ENCODE results near the gene SLC27A5.
"Not testable (repeated sequence)": the region's sequence is repeated elsewhere in the genome, so short reads cannot be mapped to it uniquely, and the experiment has no call there.

Gene SLC27A5

GRCh38 chr19:58466760-58467589, 44.8 kb downstream of the SLC27A5 start, which contains the start of gene ZNF324:
Gene ZNF324, plus strand, starts transcription at chr19:58467080. Its CDS starts 2,106 bp downstream, at chr19:58469186.
- peak; percentile 99 for DNase-seq

DNA sequence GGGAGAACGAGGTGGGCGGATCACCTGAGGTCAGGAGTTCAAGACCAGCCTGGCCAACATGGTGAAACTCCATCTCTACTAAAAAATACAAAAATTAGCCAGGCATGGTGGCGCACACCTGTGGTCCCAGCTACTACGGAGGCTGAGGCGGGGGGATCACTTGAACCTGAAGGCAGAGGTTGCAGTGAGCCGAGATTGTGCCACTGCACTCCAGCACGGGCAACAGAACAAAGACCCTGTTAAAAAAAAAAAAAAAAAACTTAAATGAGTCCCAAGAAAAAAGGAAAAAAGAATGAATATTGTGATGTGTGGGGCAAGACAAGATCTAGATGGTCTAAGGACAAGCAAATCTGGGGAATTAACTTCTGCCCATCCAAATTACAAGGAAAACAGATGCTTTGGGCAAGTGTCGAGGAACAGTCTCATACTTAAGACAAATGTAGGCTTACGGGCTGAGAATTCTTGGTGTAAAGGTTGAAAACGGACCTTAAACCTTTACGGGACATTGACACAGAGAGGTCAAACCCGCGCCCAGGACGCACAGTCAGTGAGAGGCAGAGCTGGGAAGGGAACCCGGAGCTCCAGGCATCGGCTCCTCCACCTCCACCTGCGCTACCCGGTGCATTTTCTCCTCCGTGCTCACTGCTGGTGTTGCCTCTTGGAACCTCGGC, 45.6 kb downstream of the SLC27A5 start:
- no peak for DNase-seq

DNA sequence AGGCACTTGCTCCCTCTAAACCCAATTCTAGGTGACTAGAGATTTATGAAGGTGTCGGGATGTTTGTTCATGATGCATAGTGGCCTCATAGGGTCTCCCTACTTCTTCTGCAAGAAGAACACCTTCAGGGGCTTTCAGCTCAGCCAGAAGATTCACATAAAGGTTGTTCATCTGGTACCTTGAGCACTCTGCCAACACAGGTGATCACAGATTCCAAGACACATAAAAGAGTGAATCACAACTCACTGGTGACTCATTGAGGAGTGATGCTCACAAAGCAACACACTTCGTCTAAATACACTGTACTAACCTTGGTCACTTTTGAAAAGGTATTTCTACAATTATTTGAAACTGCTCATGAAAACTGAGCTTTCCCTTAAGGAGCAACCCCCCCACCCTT, 51.8 kb downstream of the SLC27A5 start:
- no peak for DNase-seq

DNA sequence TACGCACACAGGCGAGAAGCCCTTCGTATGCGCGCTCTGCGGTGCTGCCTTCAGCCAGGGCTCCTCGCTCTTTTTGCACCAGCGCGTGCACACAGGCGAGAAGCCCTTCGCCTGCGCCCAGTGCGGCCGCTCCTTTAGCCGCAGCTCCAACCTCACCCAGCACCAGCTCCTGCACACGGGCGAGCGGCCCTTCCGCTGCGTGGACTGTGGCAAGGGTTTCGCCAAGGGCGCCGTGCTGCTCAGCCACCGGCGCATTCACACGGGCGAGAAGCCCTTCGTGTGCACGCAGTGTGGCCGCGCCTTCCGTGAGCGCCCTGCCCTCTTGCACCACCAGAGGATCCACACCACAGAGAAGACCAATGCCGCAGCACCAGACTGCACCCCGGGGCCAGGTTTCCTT, 55.7 kb downstream of the SLC27A5 start:
- DNase-seq: no peak

GRCh38 chr19:58455306-58455705, 56.5 kb downstream of the SLC27A5 start:
- no peak for DNase-seq

- no peak for DNase-seq
Observed at GRCh38 chr19:58453743-58454142, 58.0 kb downstream of the SLC27A5 start.

DNA sequence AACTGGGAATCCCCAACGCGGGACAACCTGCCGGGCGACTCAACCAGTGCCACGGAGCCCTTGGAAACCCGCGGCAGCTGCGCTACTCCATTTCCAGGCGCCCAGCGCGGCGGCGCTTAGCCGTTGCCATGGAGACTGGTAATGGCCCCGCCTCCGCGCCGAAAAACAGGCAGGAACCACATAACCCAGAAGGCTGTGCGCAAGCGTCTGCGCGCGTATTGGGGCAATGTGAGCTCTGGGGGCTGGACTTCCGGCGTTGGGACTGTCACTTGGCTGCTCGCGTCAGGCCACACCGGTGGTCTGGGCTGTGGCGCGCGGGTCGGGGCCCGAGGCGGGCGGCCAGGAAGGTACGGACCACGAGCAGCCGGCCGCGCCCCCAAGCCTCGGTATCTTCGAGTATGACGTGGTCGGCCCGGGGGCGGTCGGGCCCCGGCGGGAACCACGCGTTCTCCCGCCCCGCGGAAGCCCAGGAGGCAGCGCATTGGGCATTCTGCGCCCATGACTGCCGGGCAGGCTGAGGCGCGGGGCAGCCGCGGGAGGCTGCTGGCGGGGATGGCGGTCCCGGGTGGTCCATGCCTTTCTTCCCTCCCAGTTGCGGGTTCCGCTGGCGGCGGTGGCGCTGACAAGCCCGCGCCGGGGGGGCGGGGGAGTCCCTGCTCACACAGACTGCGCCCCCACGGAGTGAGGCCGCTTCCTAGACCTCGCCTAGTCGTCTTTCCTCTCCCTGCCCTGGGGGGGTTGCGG, 60.3 kb downstream of the SLC27A5 start, which contains the start of gene ZNF324B:
TSS of gene ZNF324B (plus strand) at position 265 of the 744 bp plus-strand sequence. CDS start 2,080 bp downstream, outside the sequence.
- DNase-seq: peak; percentile 98

DNA sequence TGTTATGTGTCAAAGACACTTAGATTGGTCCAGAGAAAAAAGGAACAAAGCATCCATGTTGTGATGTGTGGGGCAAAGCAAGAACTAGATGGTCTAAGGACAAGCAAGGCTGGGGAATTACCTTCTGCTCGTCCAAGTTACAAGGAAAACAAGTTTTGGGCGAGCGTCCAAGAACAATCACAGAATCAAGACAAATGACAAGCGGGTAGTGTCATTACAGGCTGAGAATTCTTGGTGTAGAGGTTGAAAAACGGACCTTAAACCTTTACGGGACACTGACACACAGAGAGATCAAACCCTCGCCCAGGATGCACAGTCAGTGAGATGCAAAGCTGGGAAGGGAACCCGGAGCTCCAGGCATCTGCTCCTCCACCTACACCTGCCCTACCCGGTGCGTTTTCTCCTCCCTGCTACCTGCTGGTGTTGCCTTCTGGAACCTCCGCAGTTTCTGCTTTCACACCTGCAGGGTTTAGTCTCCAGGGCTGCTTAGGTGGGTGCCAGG, 60.9 kb downstream of the SLC27A5 start:
- no peak for DNase-seq

- not testable (repeated sequence) for DNase-seq
Observed at GRCh38 chr19:58449980-58450379, 61.8 kb downstream of the SLC27A5 start.

- not testable (repeated sequence) for DNase-seq
Observed at GRCh38 chr19:58448860-58449259, 62.9 kb downstream of the SLC27A5 start.

Measured in activated naive CD4-positive, alpha-beta T cell treated with Interleukin-2 at 50 U/mL for 16 hours (primary cell).